T-helper 1 cell treated with Interleukin-12 subunit alpha and Interleukin-12 subunit beta and Interleukin-4 antibody, amounts not matched to agents 30 ng/mL and 1 ng/mL, for 36 hours (primary cell): Measurements from ENCODE around the gene SERF1B. TPM values are rescaled to one million over a fixed set of nuclear protein-coding genes. Genes with fewer than 3 reads are reported as not detected.
"Not testable (repeated sequence)": the region's sequence is repeated elsewhere in the genome, so short reads cannot be mapped to it uniquely, and the experiment has no call there.

Experiments used
- intact Hi-C: fragments of 100-400 bp; cut with micrococcal nuclease; formaldehyde crosslinking; loops from one replicate; pipeline ENCODE4 v1.15.1; 2024
- total RNA-seq: library from RNA; stranded (reverse); gene quantifications from 2 replicates; pipeline ENCODE4 v1.2.3, GENCODE V29; 2022

SERF1B gene
- total RNA-seq = 16.9 and 20.5 TPM in 2 replicates

DNA sequence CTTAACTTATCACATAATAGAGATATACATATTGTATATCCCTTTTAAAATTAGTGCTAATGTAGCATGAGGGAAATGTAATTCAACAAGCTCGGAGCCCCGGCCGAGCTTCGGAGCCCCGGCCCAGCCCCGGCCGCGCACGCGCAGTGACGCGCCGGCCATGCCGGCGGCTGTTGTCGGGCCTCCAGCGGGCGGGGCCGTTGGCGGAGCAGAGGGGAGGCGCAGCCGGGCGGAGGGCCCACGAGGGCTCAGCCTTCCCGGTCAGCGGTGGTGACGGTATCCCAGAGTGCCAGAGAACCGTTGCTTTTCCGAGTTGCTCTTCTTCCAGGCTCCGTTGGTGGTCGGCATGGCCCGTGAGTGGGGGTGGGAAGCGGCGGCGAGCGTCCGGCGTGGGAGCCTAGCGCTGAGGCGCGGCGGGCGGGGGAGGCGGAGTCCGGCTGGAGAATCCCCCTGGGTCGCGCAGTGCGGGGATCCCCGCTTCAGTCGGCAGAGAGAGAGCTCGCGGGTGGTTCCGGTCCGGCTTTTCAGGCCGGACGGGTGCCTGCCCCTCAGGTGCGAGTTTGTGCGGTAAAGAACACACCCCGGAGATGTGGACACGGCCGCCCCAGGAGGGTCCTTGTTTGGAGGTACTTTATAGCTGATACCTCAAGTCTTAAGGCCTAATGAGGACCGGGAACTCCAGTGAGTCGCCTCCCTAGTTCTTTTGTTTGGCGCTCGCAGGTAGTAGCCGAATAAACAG is at the start of gene SERF1B:
TSS of gene SERF1B (plus strand) at position 146 of the 739 bp plus-strand sequence. CDS start at position 347, 201 bp downstream.
- intact Hi-C loops = not testable (repeated sequence)

DNA sequence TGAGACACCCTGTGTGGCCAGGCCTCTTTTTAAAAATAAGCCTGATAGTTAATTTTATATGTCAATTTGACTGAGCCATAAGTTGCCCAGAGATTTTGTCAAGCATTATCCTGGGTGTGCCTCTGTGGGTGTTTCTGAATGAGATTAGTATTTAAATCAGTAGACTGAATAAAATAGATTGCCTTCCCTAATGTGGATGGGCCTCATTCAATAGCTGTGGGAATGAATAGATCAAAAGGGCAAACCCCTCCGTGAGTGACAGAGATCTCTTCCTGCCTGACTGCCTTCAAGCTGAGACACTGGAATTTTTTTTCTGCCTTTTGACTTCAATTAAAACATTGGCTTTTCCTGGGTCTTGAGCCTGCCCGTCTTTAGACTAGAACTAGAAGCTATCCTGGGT is 33.3 kb upstream of the SERF1B start:
- intact Hi-C loops = not testable (repeated sequence)

DNA sequence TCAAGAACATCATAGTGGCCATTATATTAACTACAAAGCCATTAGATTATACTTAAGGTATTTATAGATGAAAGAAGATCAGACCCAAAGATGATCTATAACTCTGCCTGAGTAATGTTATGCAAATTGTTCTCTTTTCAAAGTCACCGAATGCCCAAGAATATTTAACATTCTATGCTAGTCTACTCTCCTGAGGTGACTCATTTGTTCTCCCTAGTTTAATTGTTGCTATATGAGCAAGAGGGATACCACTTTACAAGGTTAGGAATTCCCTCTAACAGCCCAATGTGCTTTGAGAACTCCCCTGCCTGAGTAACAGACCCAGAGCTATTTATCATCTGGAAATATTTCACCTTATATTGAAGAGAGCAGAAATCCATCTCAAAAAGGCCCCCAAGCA is 29.5 kb upstream of the SERF1B start:
- intact Hi-C loops = not testable (repeated sequence)

DNA sequence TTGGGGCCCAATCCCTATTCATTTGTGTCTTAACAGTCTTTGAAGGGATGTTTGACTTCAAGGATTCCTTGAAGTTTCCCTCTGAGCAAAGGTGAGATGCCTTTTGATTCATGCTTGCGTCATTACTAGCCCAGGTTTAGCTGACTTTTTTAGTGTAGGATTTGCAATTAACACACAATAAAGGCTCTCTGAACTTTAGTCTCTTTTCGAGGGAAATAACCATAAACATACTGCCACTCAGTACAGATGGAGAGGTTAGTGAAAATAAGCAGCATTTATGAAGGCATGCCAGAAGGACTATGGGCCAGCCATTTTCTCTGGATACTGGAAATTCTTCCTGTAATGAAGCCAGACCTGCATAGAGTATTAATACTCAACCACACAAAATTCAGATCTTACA is 4.4 kb upstream of the SERF1B start:
- intact Hi-C loops = not testable (repeated sequence)

DNA sequence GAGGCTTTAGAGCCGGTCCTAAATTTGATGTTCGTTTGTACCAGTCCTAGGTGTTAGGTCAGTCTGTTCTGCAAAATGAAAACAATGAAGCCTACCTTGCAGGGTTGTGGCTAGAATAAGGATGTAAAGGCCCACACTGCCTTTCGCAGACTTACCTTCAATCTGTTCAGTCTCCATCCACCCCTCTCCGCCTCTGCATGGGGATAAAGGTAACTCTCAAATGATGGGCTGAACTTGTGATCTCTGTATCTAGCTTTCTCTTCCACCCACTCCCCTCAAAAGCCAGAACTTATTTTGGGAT is 744 bp downstream of the SERF1B start:
- intact Hi-C loops = not testable (repeated sequence)

DNA sequence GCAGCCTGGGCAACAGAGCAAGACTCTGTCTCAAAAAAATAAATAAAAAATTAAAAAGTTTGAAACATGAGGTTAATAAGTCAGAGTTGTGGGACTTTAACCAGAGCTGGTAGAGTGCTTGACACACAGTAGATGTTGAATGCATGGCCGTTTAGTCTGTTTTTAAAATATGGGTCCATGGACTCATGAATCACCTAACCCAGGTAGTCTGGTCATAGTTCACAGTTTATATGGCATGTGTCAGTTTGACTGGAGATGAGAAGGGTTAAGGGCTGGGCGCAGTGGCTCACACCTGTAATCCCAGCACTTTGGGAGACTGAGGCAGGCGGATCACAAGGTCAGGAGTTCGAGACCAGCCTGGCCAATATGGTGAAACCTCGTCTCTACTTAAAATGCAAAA is 6.2 kb downstream of the SERF1B start:
- intact Hi-C loops = not testable (repeated sequence)

DNA sequence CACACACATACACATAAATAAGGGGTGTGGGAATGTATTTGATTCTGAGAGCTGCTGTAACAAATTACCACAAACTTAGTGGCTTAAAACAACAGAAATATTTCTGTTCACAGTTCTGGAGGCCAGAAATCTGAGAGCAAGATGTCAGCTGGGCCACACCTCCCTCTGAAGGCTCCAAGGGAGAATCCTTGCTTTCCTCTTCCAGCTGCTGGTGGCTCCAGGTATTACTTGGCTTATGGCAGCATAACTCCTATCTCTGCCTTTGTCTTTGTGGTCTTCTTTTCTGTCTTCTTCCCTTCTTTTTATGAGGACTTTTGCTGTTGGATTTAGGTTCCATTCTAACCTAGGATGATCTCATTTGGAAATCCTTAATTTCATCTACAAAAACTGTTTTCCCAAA is 16.4 kb downstream of the SERF1B start:
- intact Hi-C loops = not testable (repeated sequence)

DNA sequence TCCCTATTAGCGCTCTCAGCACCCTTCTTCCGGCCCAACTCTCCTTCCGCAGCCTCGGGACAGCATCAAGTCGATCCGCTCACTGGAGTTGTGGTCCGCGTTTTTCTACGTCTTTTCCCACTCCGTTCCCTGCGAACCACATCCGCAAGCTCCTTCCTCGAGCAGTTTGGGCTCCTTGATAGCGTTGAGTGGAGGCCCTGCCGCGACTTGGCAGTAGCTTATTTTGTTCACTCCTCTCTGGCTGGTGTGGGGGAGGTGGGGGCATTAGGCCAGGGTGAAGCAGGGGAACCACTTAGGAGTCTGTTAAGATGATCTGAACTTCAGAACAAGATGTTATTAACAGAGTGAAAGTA is 24.7 kb downstream of the SERF1B start:
- intact Hi-C loops = not testable (repeated sequence)

DNA sequence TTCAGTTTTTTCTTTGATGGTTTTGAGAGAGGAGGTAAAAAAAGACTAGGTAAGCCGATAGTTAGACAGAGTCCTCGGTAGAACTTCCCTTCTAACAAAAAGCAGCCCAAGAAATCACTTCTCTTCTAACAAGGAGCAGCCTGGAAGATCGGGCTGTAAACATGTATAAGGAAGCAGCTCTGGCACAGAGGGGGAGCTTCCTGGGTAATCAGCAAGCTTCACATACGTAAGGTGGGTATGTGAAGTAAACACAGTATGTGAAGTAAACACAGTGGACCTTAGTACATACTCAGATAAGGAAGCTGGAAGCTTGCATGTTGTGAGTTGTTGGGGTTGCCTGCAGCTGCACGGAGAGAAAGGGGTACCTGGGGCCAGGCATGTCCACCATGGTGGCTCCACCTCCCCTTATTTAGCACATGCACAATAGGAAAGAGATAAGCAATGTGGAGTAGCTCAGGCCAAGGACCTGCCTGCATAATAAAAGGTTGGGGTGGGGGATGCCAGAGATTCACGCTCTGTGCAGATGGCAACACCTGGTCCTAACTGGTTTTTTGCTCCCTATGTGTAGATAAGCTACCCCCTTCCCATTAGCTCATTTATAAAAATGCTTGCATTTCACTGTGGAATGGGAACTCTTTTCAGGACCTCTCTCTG is 31.4 kb downstream of the SERF1B start:
- intact Hi-C loops = not testable (repeated sequence)

DNA sequence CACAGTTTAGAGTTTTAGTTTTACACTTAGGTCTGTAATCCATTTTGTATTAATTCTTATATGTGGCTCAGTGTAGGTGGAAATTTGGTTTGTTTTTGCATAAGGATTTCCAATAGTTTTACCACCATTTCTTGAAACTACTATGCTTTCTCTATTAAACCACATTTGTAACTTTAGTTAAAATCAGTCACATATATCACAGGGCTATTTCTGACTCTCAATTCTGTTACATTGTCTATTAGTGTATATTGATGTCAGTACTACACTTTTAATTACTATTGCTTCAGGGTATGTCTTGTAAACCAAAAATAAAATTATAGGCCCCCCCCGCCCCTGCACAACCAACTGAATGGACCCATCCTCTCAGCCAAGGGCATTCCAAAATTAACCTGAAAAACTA is 32.1 kb downstream of the SERF1B start:
- intact Hi-C loops = not testable (repeated sequence)

DNA sequence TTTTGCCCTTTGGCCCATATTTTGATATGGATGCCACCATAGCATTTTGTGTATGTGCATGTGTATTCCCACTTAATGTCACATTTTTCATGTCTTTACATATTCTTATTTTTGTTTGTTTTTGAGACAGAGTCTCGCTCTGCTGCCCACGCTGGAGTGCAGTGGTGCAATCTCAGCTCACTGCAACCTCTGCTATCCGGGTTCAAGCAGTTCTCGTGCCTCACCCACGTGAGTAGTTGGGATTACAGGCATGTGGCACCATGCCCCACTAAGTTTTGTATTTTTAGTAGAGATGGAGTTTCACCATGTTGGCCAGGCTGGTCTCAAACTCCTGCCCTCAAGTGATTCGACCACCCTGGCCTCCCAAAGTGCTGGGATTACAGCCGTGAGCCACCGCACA is 52.6 kb downstream of the SERF1B start:
- intact Hi-C loops = not testable (repeated sequence)

DNA sequence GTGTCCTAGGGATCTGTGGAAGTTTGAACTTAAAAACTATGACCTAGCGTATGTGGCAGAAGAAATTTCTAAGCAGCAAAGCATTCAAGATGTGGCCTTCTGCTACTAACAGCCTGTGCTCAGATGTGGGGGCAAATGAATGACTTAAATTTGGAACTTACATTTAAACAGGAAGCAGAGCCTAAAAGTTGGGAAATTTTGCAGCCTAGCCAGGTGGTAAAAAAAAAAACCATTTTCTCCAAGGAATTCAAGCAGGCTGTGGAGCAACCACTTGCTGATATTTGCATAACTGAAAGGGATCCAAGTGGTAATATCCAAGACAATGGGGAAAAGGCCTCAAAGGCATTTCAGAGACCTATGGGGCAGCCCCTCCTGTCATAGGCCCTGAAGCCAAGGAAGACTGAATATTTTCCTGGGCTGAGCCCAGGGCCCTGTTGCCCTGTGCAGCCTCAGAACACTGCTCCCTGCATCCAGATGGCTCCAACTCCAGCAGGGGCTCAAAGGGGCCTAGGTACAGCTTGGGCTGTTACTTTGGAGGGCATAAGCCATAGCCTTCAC is 63.9 kb downstream of the SERF1B start:
- intact Hi-C loops = not testable (repeated sequence)

DNA sequence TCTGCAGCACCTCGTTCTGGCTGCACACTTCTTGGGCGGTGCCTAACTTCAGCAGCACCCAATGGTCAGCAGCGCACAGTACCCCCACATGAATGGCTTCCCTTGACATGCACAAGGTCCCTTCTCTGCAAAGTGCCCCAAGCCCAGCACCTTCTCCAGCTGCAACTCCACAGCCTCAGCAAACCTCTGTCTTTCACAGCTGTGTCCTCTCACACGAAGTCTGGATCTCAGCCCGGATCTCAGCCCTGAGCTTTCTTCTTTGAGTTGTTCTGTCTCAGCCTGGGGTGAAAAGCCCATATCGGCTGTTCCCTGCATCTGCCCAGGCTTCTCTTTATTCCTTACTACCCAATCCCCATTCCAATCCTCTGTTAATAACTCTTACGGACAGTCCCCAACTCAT is 66.7 kb downstream of the SERF1B start:
- intact Hi-C loops = not testable (repeated sequence)

Other genes starting within 250 kb of the SERF1B start
- 65.7 and 75.1 TPM in 2 replicates for gene SMN2, start 24.4 kb downstream of the SERF1B start, total RNA-seq